Endometrium (tissue), 2 donors: Measurements from ENCODE around the gene LSM12.
"Not testable (repeated sequence)": the region's sequence is repeated elsewhere in the genome, so short reads cannot be mapped to it uniquely, and the experiment has no call there.

ENCODE experiments used
- FAIRE-seq: peaks from 2 replicates; lab custom pipeline; 2012; peaks lifted over from hg19 to GRCh38; lab: Jason Lieb, UNC
- donor health status: control.
- donor health status: control.

LSM12 gene

DNA sequence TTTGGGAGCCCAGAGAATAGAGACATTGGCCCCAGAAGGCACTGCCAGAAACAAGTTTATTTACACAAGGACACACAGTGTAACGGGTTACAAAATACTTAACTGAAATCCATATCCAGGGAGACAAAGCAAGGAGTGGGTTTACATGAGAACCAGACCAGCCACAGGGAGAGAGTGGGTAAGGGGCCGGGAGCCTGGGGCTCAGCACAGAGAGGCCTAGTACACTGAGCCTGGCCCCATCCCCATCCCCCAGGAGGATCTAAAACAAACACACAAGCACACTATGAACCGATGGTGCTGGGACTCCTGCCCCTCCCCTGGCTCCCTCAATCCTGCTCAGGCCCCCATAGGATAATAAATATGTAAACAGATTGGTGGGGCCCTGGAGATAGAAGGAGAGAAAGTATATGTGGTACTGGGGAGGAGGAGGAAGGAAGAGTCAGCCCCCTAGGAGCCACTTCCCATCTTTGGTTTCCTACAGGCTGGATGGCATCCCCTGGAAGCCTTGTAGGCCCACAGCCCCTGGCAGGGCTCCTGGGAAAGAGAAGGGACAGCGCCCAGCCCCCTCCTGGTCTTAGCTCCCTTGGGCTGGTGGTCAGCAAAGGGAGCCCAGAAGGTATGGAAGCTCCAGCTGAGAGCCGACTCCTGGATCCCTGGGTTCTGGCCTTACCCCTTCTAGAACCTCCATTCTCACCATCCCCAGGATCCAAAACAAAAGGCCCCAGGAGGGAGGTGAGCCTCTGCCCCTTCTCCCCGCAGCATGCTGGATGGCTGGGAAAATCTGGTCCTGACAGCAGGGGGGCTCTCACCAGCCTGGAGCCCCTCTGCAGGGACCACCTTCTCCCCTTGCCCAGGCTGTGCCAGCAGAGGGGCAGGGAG lies 10.5 kb upstream of the LSM12 start:
- no peak for FAIRE-seq

- FAIRE-seq, result no peak
Measured at GRCh38 chr17:44075598-44076293, 9.3 kb upstream of the LSM12 start.

- no peak for FAIRE-seq
Measured at GRCh38 chr17:44074911-44075285, 8.4 kb upstream of the LSM12 start.

- FAIRE-seq, result no peak
Measured at GRCh38 chr17:44074231-44074910, 7.9 kb upstream of the LSM12 start.

DNA sequence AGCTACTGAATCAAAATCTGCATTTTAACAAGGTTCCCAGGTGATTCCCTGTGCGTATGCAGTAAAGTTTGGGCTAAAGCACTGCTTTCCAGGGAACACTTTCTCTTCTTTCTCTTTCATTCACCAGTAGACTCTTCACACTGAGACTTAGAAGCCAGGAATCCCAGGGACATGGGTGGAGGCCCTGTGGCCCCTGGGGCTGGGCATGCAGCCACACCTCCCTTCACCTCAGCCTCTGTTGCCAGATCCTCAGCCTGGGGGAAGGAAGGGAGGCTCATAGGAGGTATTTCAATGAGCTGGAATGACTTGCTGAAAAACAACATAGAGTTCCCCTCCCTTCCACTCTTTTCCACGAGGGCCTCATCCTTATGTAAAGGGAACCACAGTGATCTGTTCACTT lies 5.3 kb upstream of the LSM12 start:
- FAIRE-seq, result no peak

DNA sequence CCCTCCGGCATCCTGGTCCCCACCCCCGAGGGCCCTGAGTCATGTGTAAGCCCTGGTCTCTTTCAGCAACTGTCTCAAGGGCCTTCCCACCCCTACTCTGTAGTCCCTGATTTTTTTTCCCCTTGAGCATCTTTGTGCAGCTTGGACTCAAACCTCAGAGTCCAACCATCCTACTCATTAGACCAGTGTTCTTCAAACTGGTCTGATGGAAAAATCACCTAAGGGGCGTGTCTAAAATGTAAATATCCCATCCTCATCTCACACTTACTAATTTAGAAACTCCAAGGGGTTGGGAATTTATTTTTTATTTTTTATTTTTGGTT lies 4.7 kb upstream of the LSM12 start:
- FAIRE-seq, result no peak

DNA sequence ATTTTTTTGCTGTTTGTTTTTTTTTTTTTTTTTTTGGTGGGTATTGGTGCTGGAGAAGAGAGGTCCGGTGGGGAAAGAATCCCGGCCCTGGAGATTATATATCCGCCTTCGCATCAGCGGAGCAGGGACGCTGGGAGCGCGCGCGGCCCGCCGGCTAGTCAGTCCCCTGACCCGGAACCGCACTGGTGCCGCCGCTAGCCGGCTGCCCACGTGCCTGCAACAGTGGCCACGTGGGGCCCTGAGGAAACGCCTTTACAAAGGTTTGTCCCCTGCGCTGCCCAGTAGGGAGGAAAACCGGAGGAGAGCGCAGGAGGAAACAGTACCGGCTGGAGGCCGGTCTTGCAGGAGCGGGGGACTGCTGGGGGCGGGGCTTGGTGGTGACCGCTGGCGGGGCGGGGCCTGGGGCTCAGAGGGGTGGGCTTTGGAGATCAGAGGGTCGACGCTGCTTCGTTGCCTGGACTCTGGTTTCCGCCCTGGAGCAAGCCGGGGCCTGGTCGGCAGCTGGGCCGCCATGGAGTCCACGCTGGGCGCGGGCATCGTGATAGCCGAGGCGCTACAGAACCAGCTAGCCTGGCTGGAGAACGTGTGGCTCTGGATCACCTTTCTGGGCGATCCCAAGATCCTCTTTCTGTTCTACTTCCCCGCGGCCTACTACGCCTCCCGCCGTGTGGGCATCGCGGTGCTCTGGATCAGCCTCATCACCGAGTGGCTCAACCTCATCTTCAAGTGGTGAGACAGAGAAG lies 4.2 kb upstream of the LSM12 start, which contains the start of gene G6PC3:
Gene G6PC3 (plus strand): TSS at position 281 of the 743 bp plus-strand sequence. CDS start 231 bp downstream, at position 512.
- peak; percentile 45 for FAIRE-seq

- no peak for FAIRE-seq
Measured at GRCh38 chr17:44069974-44070454, 3.5 kb upstream of the LSM12 start.

- FAIRE-seq, result no peak
Measured at GRCh38 chr17:44067545-44067940, 1.1 kb upstream of the LSM12 start.

DNA sequence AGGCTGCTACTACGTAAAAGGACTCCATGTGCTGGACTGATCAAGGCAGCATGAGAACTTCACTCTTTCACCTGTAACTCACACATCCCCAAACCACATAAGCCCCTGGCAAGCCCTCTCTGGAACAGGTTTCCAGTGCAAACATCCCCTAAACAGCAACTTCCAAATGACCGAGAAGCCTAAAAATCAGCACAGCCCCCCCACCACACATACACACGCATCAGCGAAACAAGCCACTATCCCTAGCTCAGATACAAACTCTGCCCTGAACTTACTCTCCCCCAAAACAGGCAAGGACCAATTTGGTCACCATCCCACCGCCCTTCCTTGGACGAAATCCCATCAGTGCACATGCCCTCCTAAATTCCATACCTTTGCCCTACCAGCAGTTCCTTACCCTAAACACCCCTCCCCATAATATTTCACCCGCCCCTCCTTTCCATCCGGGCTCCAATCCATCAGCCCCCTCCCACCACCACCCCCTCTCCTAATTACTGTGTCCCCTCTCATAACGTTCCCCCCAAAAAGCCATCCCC lies 735 bp downstream of the LSM12 start:
- FAIRE-seq, result no peak

GRCh38 chr17:44063704-44064639 lies 2.5 kb downstream of the LSM12 start:
- FAIRE-seq, result no peak

- FAIRE-seq, result no peak
Measured at GRCh38 chr17:44062871-44063270, 3.6 kb downstream of the LSM12 start.

GRCh38 chr17:44061446-44061845 lies 5.0 kb downstream of the LSM12 start:
- no peak for FAIRE-seq

- no peak for FAIRE-seq
Measured at GRCh38 chr17:44059101-44059892, 7.2 kb downstream of the LSM12 start.

DNA sequence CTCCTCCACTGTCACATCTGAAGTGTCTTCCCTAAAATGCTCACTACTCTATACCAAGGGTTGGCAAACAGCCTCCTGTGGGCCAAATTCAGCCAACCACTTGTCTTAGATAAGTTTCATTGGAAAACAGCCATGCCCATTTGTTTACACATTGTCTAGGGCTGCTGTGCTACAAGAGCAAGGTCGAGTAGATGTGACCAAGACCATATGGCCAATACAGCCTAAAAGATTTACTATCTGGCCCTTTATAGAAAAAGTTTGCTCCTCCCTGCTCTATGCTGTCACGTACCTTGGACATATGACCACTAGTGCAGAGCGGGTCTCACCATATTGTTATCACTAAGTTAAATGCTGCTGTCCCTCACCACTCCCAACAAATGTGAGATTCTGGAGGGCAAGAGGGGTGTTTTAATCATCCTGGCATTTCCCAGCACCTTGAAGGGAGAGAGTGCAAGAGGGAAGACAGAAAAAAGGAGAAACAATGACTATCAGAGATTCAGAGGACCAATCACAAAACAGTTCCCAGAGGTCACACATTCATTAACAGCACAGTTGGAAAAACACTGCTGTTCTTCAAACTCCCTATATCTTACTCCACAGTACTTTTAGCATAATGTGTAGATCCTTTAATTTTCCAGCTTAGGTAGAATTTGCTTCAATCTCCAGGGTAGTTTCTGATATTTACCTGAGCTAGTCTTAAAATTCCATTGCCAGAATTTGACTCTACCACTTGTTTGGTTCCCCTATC lies 13.2 kb downstream of the LSM12 start:
- FAIRE-seq, result no peak

GRCh38 chr17:44049294-44050060 lies 17.0 kb downstream of the LSM12 start:
- no peak for FAIRE-seq

GRCh38 chr17:44046893-44047292 lies 19.6 kb downstream of the LSM12 start:
- not testable (repeated sequence) for FAIRE-seq

DNA sequence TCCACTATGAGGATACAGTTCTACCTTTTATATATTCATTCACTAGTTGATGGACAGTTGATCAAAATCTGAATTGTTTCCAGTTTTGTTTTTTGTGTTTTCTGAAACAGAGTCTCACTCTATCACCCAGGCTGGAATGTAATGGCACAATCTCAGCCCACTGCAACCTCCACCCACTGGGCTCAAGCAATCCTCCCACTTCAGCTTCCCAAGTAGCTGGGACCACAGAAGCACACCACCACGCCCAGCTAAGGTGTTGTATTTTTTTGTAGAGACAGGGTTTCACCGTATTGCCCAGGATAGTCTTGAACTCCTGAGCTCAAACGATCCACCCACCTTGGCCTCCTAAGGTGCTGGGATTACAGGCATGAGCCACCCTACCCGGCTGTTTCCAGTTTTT lies 21.0 kb downstream of the LSM12 start:
- no peak for FAIRE-seq
